Dedifferentiated amniotic fluid mesenchymal stem cell (primary cell): ENCODE results near the gene RASL11A.
"Not testable (repeated sequence)": the region's sequence is repeated elsewhere in the genome, so short reads cannot be mapped to it uniquely, and the experiment has no call there.

Experiments
- DNase-seq: peaks from one replicate; pipeline ENCODE4 v3.0.0-alpha.2; 2016; ENCODE audit errors: extremely low spot score

RASL11A gene

GRCh38 chr13:27300406-27300805, 29.8 kb downstream of the RASL11A start:
- DNase-seq, result not testable (repeated sequence)

- no peak for DNase-seq
Observed at GRCh38 chr13:27300941-27301586, 30.4 kb downstream of the RASL11A start.

- DNase-seq, result no peak
Observed at GRCh38 chr13:27302643-27303262, 32.1 kb downstream of the RASL11A start.

- no peak for DNase-seq
Observed at GRCh38 chr13:27304099-27304498, 33.5 kb downstream of the RASL11A start.

- DNase-seq, result no peak
Observed at GRCh38 chr13:27304611-27305010, 34.0 kb downstream of the RASL11A start.

- DNase-seq, result no peak
Observed at GRCh38 chr13:27306364-27306763, 35.7 kb downstream of the RASL11A start.

GRCh38 chr13:27308941-27309340, 38.3 kb downstream of the RASL11A start:
- no peak for DNase-seq

GRCh38 chr13:27309401-27309958, 38.9 kb downstream of the RASL11A start:
- no peak for DNase-seq

GRCh38 chr13:27309967-27310598, 39.5 kb downstream of the RASL11A start:
- no peak for DNase-seq

GRCh38 chr13:27310946-27311345, 40.3 kb downstream of the RASL11A start:
- DNase-seq, result no peak

- no peak for DNase-seq
Observed at GRCh38 chr13:27311518-27312210, 41.0 kb downstream of the RASL11A start.

GRCh38 chr13:27313770-27314169, 43.1 kb downstream of the RASL11A start:
- no peak for DNase-seq

GRCh38 chr13:27319404-27319803, 48.8 kb downstream of the RASL11A start:
- no peak for DNase-seq

- DNase-seq, result no peak
Observed at GRCh38 chr13:27321468-27322431, 51.1 kb downstream of the RASL11A start.

GRCh38 chr13:27322443-27322842, 51.8 kb downstream of the RASL11A start:
- DNase-seq, result not testable (repeated sequence)
